ENCODE measurements around the gene DIPK1C. TPM values are rescaled to one million over a fixed set of nuclear protein-coding genes. Genes with fewer than 3 reads are reported as not detected.

The DIPK1C gene
- total RNA-seq, 1 donor from 2014 or later: not detected

- Histone ChIP-seq H3K9me3 (no peaks in the 10 kb centered on the region), H3K36me3 (no peaks in the 10 kb centered on the region), H3K27ac (no peak overlapping the region), H3K4me3 (no peak overlapping the region), H3K27me3 (no peaks in the 10 kb centered on the region), H3K4me1 (no peaks in the 10 kb centered on the region)
- TF ChIP-seq CTCF (IDR thresholded peaks at IDR 0.05) (no peak), POLR2AphosphoS5 (IDR thresholded peaks at IDR 0.05; ENCODE audit: insufficient read depth in 1 of 2, low read depth in 1 of 2) (no peak), POLR2A (IDR thresholded peaks at IDR 0.05) (no peak)
- intact Hi-C loops (cut with DNase I): no loop called here
- DNase-seq (ENCODE audit: extremely low spot score in 2 of 2): no peak
Measured at GRCh38 chr18:74411475-74411874, 45.6 kb downstream of the DIPK1C start.

- no peak for TF ChIP-seq POLR2A (IDR thresholded peaks at IDR 0.05)
- TF ChIP-seq POLR2AphosphoS5 (IDR thresholded peaks at IDR 0.05; ENCODE audit: insufficient read depth in 1 of 2, low read depth in 1 of 2): no peak
- TF ChIP-seq CTCF (IDR thresholded peaks at IDR 0.05): no peak
- no peak for DNase-seq (ENCODE audit: extremely low spot score in 2 of 2)
- no peak overlapping the region for H3K4me3 ChIP-seq
- no peaks in the 10 kb centered on the region for H3K4me1 ChIP-seq
- intact Hi-C loops (cut with DNase I): no loop called here
- H3K27ac ChIP-seq: no peak overlapping the region
- no peaks in the 10 kb centered on the region for H3K36me3 ChIP-seq
- H3K27me3 ChIP-seq: no peaks in the 10 kb centered on the region
- H3K9me3 ChIP-seq: no peaks in the 10 kb centered on the region
Measured at GRCh38 chr18:74410441-74410992, 46.6 kb downstream of the DIPK1C start.

- TF ChIP-seq POLR2A (IDR thresholded peaks at IDR 0.05): no peak
- TF ChIP-seq POLR2AphosphoS5 (IDR thresholded peaks at IDR 0.05; ENCODE audit: insufficient read depth in 1 of 2, low read depth in 1 of 2): no peak
- no peak for TF ChIP-seq CTCF (IDR thresholded peaks at IDR 0.05)
- no peaks in the 10 kb centered on the region for H3K4me1 ChIP-seq
- intact Hi-C loops (cut with DNase I): no loop called here
- no peaks in the 10 kb centered on the region for H3K9me3 ChIP-seq
- no peaks in the 10 kb centered on the region for H3K27me3 ChIP-seq
- no peaks in the 10 kb centered on the region for H3K36me3 ChIP-seq
- no peak for DNase-seq (ENCODE audit: extremely low spot score in 2 of 2)
- H3K4me3 ChIP-seq: no peak overlapping the region
- no peak overlapping the region for H3K27ac ChIP-seq
Measured at GRCh38 chr18:74407888-74408287, 49.2 kb downstream of the DIPK1C start.

- Histone ChIP-seq H3K36me3 (no peaks in the 10 kb centered on the region), H3K4me3 (no peak overlapping the region), H3K27me3 (no peaks in the 10 kb centered on the region), H3K27ac (no peak overlapping the region), H3K9me3 (no peaks in the 10 kb centered on the region), H3K4me1 (peaks cover 10% of the 10 kb centered on the region)
- TF ChIP-seq CTCF (IDR thresholded peaks at IDR 0.05): no peak
- DNase-seq (ENCODE audit: extremely low spot score in 2 of 2): no peak
- intact Hi-C loops (cut with DNase I): no loop called here
Measured at GRCh38 chr18:74402806-74403433, 54.2 kb downstream of the DIPK1C start.

GRCh38 chr18:74400813-74401212 is 56.3 kb downstream of the DIPK1C start:
- no peak overlapping the region for H3K27ac ChIP-seq
- H3K4me3 ChIP-seq: no peak overlapping the region
- intact Hi-C loops (cut with DNase I): no loop called here
- no peak for DNase-seq (ENCODE audit: extremely low spot score in 2 of 2)
- H3K27me3 ChIP-seq: no peaks in the 10 kb centered on the region
- no peak for TF ChIP-seq POLR2A (IDR thresholded peaks at IDR 0.05)
- no peak for TF ChIP-seq CTCF (IDR thresholded peaks at IDR 0.05)
- no peak for TF ChIP-seq POLR2AphosphoS5 (IDR thresholded peaks at IDR 0.05; ENCODE audit: insufficient read depth in 1 of 2, low read depth in 1 of 2)
- H3K4me1 ChIP-seq: peaks cover 18% of the 10 kb centered on the region
- H3K36me3 ChIP-seq: no peaks in the 10 kb centered on the region
- no peaks in the 10 kb centered on the region for H3K9me3 ChIP-seq

Measured in vagina (tissue), 2 donors.